Osteoblast (primary cell): Measurements from ENCODE around the gene CASP10. TPM values are rescaled to one million over a fixed set of nuclear protein-coding genes. Genes with fewer than 3 reads are reported as not detected.

ENCODE experiments used
- DNase-seq: peaks from one replicate; pipeline ENCODE4 v3.0.0; 2011; ENCODE audit warnings: low spot score, mixed read lengths; ENCODE audit not compliant: insufficient read length; ENCODE audit errors: missing footprints
- H2AFZ ChIP-seq: 2 replicates; pipeline ENCODE4 v1.6.0; 2011; ENCODE audit warnings: mild to moderate bottlenecking, low read length
- H3K27ac ChIP-seq: 2 replicates; pipeline ENCODE4 v1.5.1; 2011; ENCODE audit warnings: mild to moderate bottlenecking, low read depth, low read length, moderate library complexity
- H3K27me3 ChIP-seq: 2 replicates; pipeline ENCODE4 v1.6.0; 2012; ENCODE audit warnings: mild to moderate bottlenecking, control low read depth, inconsistent platforms, low read length, moderate library complexity; ENCODE audit not compliant: insufficient read depth
- H3K36me3 ChIP-seq: 2 replicates; pipeline ENCODE4 v1.5.1; 2011; ENCODE audit warnings: mild to moderate bottlenecking, low read length, control low read depth, moderate library complexity; ENCODE audit not compliant: insufficient read depth
- H3K4me1 ChIP-seq: 2 replicates; pipeline ENCODE4 v1.5.1; 2011; ENCODE audit warnings: mild to moderate bottlenecking, low read length, control low read depth, moderate library complexity; ENCODE audit not compliant: insufficient read depth
- H3K4me2 ChIP-seq: 2 replicates; pipeline ENCODE4 v1.6.0; 2011; ENCODE audit warnings: mild to moderate bottlenecking, low read length; ENCODE audit not compliant: insufficient read depth
- H3K4me3 ChIP-seq: fragments of 200-600 bp; sonication (generic); 3 replicates; pipeline ENCODE4 v1.5.1; 2012; ENCODE audit warnings: mild to moderate bottlenecking, low read length, inconsistent platforms; ENCODE audit not compliant: insufficient read depth
- H3K79me2 ChIP-seq: 2 replicates; pipeline ENCODE4 v1.6.0; 2012; ENCODE audit warnings: mild to moderate bottlenecking, low read length, control low read depth, inconsistent platforms; ENCODE audit not compliant: insufficient read depth
- H3K9me3 ChIP-seq: 2 replicates; pipeline ENCODE4 v1.5.1; 2011; ENCODE audit warnings: low read depth, low read length, control low read depth
- H4K20me1 ChIP-seq: 2 replicates; pipeline ENCODE4 v1.6.0; 2012; ENCODE audit warnings: mild to moderate bottlenecking, low read length, control low read depth; ENCODE audit not compliant: insufficient read depth
- CTCF ChIP-seq: IDR thresholded peaks from 2 replicates; pipeline ENCODE4 v1.5.1; 2011; ENCODE audit warnings: mild to moderate bottlenecking, low read depth, low read length, moderate library complexity; ENCODE audit errors: extremely low read depth
- total RNA-seq: library from RNA; depleted of rRNA; stranded (reverse); fragments of >200 nt; gene quantifications from 2 replicates; pipeline ENCODE4 v1.2.3, GENCODE V29; 2012

Gene CASP10
- total RNA-seq, 1 donor: 3.3 TPM

- Histone ChIP-seq H2AFZ (no peak overlapping the region), H3K4me2 (no peak overlapping the region), H3K4me1 (peaks cover 33% of the 10 kb centered on the region), H3K9me3 (no peaks in the 10 kb centered on the region), H3K27me3 (no peaks in the 10 kb centered on the region), H3K36me3 (peaks cover 54% of the 10 kb centered on the region), H4K20me1 (no peaks in the 10 kb centered on the region), H3K27ac (peak overlapping the region; percentile 3), H3K4me3 (no peak overlapping the region), H3K79me2 (peaks cover 37% of the 10 kb centered on the region)
- TF ChIP-seq CTCF: no peak
- DNase-seq: no peak
Measured at GRCh38 chr2:201154615-201155399, 28.1 kb upstream of the CASP10 start.

GRCh38 chr2:201156036-201156435 lies 26.9 kb upstream of the CASP10 start:
- no peaks in the 10 kb centered on the region for H4K20me1 ChIP-seq
- H3K79me2 ChIP-seq: peaks cover 42% of the 10 kb centered on the region
- H3K27ac ChIP-seq: no peak overlapping the region
- H3K36me3 ChIP-seq: peaks cover 63% of the 10 kb centered on the region
- TF ChIP-seq CTCF: no peak
- no peaks in the 10 kb centered on the region for H3K9me3 ChIP-seq
- H3K4me3 ChIP-seq: no peak overlapping the region
- H3K27me3 ChIP-seq: no peaks in the 10 kb centered on the region
- no peak overlapping the region for H2AFZ ChIP-seq
- DNase-seq: no peak
- H3K4me1 ChIP-seq: peaks cover 23% of the 10 kb centered on the region
- H3K4me2 ChIP-seq: no peak overlapping the region

- H3K36me3 ChIP-seq: peaks cover 65% of the 10 kb centered on the region
- TF ChIP-seq CTCF: no peak
- no peaks in the 10 kb centered on the region for H3K27me3 ChIP-seq
Measured at GRCh38 chr2:201156640-201157039, 26.3 kb upstream of the CASP10 start.

GRCh38 chr2:201157694-201158093 lies 25.2 kb upstream of the CASP10 start:
- H3K27me3 ChIP-seq: no peaks in the 10 kb centered on the region
- H3K4me2 ChIP-seq: no peak overlapping the region
- H2AFZ ChIP-seq: no peak overlapping the region
- H3K4me1 ChIP-seq: peaks cover 8% of the 10 kb centered on the region
- H4K20me1 ChIP-seq: no peaks in the 10 kb centered on the region
- H3K27ac ChIP-seq: peak overlapping the region; percentile 35
- TF ChIP-seq CTCF: no peak
- DNase-seq: no peak
- no peak overlapping the region for H3K4me3 ChIP-seq
- H3K36me3 ChIP-seq: peaks cover 67% of the 10 kb centered on the region
- H3K9me3 ChIP-seq: no peaks in the 10 kb centered on the region
- H3K79me2 ChIP-seq: peaks cover 37% of the 10 kb centered on the region

More at GRCh38 chr2:201156640-201157039, 26.3 kb upstream of the CASP10 start:
- peaks cover 42% of the 10 kb centered on the region for H3K79me2 ChIP-seq
- DNase-seq: no peak
- H3K4me2 ChIP-seq: no peak overlapping the region
- no peak overlapping the region for H3K27ac ChIP-seq
- H3K4me3 ChIP-seq: no peak overlapping the region
- H3K4me1 ChIP-seq: peaks cover 18% of the 10 kb centered on the region
- H3K9me3 ChIP-seq: no peaks in the 10 kb centered on the region
- no peaks in the 10 kb centered on the region for H4K20me1 ChIP-seq
- no peak overlapping the region for H2AFZ ChIP-seq
